Measurements from ENCODE around the gene BCS1L.
"Not testable (repeated sequence)": the region's sequence is repeated elsewhere in the genome, so short reads cannot be mapped to it uniquely, and the experiment has no call there.

Gene BCS1L

DNA sequence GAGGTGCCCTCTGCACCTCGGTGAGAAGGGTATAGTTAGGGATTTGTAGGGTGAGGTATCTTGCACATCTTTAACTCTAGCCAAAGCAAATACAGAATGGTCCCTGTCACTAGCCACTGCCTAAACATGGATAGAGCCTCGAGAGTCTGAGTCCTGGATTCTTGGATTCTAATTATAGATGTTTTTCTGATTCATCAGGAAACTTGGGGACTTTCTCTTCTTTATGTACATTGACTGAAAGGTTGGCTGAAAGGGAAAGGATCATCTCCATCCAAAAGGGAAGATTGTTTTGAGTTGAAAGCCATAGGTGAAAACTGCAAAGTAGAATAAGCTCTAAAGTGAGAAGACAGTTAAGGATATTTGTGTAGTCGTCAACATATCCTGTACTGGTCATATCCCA, 20.6 kb downstream of the BCS1L start:
- Histone ChIP-seq H4K20me1 (ENCODE audit: insufficient read depth, low read length) (no peaks in the 10 kb centered on the region), H3K4me1 (ENCODE audit: low read length) (no peaks in the 10 kb centered on the region), H3K4me2 (ENCODE audit: low read length) (no peak overlapping the region), H3K27me3 (ENCODE audit: low read depth, low read length) (no peaks in the 10 kb centered on the region), H3K36me3 (replicated peaks; ENCODE audit: low read depth, low read length) (no peaks in the 10 kb centered on the region), H3K27ac (ENCODE audit: low read length) (no peak overlapping the region), H3K4me3 (ENCODE audit: low read length) (no peak overlapping the region), H2AFZ (ENCODE audit: low read depth, low read length) (no peak overlapping the region), H3K79me2 (ENCODE audit: low read length) (no peaks in the 10 kb centered on the region), H3K9ac (ENCODE audit: low read length) (no peak overlapping the region), H3K9me3 (ENCODE audit: insufficient read depth, low read length) (no peaks in the 10 kb centered on the region)
- TF ChIP-seq, protein P1, sequence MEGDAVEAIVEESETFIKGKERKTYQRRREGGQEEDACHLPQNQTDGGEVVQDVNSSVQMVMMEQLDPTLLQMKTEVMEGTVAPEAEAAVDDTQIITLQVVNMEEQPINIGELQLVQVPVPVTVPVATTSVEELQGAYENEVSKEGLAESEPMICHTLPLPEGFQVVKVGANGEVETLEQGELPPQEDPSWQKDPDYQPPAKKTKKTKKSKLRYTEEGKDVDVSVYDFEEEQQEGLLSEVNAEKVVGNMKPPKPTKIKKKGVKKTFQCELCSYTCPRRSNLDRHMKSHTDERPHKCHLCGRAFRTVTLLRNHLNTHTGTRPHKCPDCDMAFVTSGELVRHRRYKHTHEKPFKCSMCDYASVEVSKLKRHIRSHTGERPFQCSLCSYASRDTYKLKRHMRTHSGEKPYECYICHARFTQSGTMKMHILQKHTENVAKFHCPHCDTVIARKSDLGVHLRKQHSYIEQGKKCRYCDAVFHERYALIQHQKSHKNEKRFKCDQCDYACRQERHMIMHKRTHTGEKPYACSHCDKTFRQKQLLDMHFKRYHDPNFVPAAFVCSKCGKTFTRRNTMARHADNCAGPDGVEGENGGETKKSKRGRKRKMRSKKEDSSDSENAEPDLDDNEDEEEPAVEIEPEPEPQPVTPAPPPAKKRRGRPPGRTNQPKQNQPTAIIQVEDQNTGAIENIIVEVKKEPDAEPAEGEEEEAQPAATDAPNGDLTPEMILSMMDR (IDR thresholded peaks at IDR 0.05; ENCODE audit: low read depth, low read length) = no peak
- no peak for TF ChIP-seq EZH2phosphoT487 (IDR thresholded peaks at IDR 0.05; ENCODE audit: low read depth)

GRCh38 chr2:218687400-218688060, 28.0 kb downstream of the BCS1L start:
- TF ChIP-seq, protein P1 (IDR thresholded peaks at IDR 0.05; ENCODE audit: low read depth, low read length) = peak; percentile 23; the same call in 1 of the 2 replicates
- H3K4me1 ChIP-seq (ENCODE audit: low read length); H3K36me3 ChIP-seq (replicated peaks; ENCODE audit: low read depth, low read length); H3K4me2 ChIP-seq (ENCODE audit: low read length); H3K9me3 ChIP-seq (ENCODE audit: insufficient read depth, low read length); H3K79me2 ChIP-seq (ENCODE audit: low read length); H3K27ac ChIP-seq (ENCODE audit: low read length); H2AFZ ChIP-seq (ENCODE audit: low read depth, low read length); H4K20me1 ChIP-seq (ENCODE audit: insufficient read depth, low read length); H3K9ac ChIP-seq (ENCODE audit: low read length); H3K4me3 ChIP-seq (ENCODE audit: low read length); H3K27me3 ChIP-seq (ENCODE audit: low read depth, low read length): not testable (repeated sequence)

- Histone ChIP-seq H3K4me1 (ENCODE audit: low read length) (no peaks in the 10 kb centered on the region), H2AFZ (ENCODE audit: low read depth, low read length) (no peak overlapping the region), H3K4me3 (ENCODE audit: low read length) (no peak overlapping the region), H3K9me3 (ENCODE audit: insufficient read depth, low read length) (no peaks in the 10 kb centered on the region), H3K9ac (ENCODE audit: low read length) (no peak overlapping the region), H3K79me2 (ENCODE audit: low read length) (no peaks in the 10 kb centered on the region), H3K4me2 (ENCODE audit: low read length) (no peak overlapping the region), H3K36me3 (replicated peaks; ENCODE audit: low read depth, low read length) (no peaks in the 10 kb centered on the region), H3K27me3 (ENCODE audit: low read depth, low read length) (no peaks in the 10 kb centered on the region), H4K20me1 (ENCODE audit: insufficient read depth, low read length) (no peaks in the 10 kb centered on the region), H3K27ac (ENCODE audit: low read length) (no peak overlapping the region)
- TF ChIP-seq, protein P1 (IDR thresholded peaks at IDR 0.05; ENCODE audit: low read depth, low read length) = no peak
- no peak for TF ChIP-seq EZH2phosphoT487 (IDR thresholded peaks at IDR 0.05; ENCODE audit: low read depth)
Measured at GRCh38 chr2:218691234-218691633, 31.8 kb downstream of the BCS1L start.

DNA sequence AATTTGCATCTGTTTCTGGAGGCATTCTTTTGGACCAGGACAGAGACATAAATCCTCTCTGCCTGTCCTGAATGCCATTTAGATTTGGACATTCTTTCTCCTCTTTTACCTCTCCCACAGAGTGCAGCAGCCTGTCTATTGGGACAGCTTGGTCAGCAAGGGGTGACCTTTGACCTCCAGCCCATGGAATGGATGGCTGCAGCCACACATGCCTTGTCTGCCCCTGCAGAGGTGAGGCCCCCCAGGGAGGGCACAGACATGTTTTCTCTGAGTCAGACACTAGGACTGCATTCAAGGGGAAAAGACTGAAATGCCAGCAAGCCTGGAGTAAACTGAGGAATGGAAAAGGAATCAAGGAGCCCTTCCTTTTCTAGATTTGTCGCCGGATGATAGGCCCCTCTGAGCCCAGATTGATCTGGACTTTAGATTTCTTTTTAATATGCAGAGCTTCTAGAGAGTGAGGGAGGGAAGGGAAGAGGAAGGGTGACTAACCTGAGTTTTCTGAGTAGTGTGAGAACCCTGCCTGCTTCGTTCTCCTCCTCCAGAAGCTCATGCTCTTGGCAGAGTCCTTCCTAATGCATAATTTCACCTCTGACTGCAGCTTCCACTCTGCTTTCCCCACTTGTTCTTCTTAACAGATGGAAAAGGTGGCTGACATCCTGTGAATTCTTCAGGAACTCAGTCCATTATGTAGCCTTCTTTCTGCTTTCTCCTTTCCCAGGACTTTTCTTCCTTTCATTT, 35.1 kb downstream of the BCS1L start:
- Histone ChIP-seq H3K79me2 (ENCODE audit: low read length) (no peaks in the 10 kb centered on the region), H3K4me2 (ENCODE audit: low read length) (no peak overlapping the region), H4K20me1 (ENCODE audit: insufficient read depth, low read length) (no peaks in the 10 kb centered on the region), H3K27me3 (ENCODE audit: low read depth, low read length) (no peaks in the 10 kb centered on the region), H3K27ac (ENCODE audit: low read length) (no peak overlapping the region), H3K9me3 (ENCODE audit: insufficient read depth, low read length) (no peaks in the 10 kb centered on the region), H3K4me1 (ENCODE audit: low read length) (no peaks in the 10 kb centered on the region), H3K4me3 (ENCODE audit: low read length) (no peak overlapping the region), H3K36me3 (replicated peaks; ENCODE audit: low read depth, low read length) (no peaks in the 10 kb centered on the region), H3K9ac (ENCODE audit: low read length) (no peak overlapping the region), H2AFZ (ENCODE audit: low read depth, low read length) (no peak overlapping the region)
- TF ChIP-seq EZH2phosphoT487 (IDR thresholded peaks at IDR 0.05; ENCODE audit: low read depth) = no peak
- TF ChIP-seq, protein P1 (IDR thresholded peaks at IDR 0.05; ENCODE audit: low read depth, low read length) = no peak

Measured in OCI-LY3 (cell line).